HK-2 (cell line): ENCODE measurements around the gene SPAG5.

Experiments
- DNase-seq: peaks from one replicate; pipeline ENCODE4 v3.0.0-alpha.2; 2018; ENCODE audit not compliant: unreplicated experiment

The SPAG5 gene

GRCh38 chr17:28547096-28547622 is 51.7 kb downstream of the SPAG5 start:
- no peak for DNase-seq

DNA sequence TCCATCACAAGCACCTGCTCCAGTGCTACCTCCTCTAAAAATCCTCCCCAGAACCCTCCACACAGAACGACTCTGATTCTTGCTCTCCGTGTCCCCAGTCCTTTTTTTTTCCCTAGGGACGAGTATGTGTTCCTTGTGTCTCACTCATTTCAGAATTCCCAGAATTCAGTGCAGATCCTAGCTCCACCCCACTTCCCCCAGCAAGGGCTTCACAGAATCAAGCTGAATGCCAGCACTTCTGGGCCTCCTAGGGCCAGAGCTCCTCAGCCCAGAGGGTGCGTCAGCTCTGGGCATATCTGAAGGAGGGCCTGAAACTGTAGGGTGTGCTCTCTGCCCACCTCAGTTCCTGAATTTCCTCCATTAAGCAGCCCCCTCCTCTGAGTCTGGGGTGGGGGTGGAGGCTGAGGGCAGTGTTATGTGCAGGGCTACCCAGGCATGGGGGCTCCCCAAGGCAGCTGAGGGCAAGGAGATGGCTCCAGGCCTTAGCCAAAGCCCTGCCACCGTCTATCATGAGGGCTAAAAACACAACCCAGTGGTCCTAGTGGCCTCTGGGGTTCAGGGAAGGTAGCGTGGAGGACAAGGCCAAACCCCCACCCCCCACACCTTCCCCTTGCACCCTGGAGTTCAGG is 52.9 kb downstream of the SPAG5 start:
- no peak for DNase-seq

GRCh38 chr17:28545141-28545503 is 53.7 kb downstream of the SPAG5 start:
- no peak for DNase-seq

GRCh38 chr17:28544402-28545140 is 54.3 kb downstream of the SPAG5 start:
- DNase-seq, result no peak

- no peak for DNase-seq
Measured at GRCh38 chr17:28541439-28541838, 57.4 kb downstream of the SPAG5 start.

DNA sequence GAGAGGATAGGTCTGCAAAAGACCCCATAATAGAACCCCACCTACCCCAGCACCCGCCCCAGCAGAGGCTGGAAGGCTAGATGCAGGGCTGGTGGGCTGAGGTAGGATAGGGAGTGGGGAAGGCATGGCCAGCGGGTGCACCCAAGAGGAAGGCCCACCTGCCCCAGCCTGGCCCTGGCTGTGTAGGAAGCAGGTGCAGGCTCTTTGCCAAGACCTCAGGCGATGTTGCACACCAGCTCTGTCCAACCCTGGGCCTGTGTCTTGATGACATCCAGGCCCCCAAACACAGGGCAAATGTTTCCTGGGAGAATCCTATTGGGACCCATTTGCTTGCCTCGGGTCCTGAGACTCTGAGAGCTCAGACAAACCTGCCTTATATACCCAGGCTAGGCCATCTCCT is 58.6 kb downstream of the SPAG5 start:
- DNase-seq, result no peak

DNA sequence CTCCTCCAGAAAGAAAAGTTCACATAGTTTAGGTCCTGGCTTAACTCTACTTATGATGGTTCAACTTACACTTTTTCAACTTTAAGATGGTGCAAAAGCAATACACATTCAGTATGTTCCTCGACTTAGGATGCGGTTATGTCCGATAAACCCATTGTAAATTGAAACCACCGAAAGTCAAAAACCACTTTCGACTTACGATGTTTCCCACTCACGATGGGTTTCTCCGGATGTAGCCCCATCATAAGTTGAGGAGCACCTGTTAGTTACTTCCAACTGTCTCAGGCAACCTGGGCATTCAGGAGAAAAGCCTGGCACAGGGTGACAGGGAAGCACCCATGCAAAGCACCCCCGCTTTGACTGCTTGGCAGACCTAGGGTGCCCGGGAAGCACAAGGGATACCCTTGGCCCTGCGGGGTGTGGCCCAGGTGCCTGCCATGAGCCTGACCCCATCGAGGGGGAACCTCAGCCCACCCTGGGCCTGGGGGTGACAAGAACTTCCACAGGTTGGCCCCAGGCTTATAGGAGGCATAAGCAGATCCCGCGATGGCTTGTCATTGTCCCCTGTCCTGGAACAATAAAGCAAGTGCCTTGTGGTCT is 60.4 kb downstream of the SPAG5 start:
- no peak for DNase-seq

DNA sequence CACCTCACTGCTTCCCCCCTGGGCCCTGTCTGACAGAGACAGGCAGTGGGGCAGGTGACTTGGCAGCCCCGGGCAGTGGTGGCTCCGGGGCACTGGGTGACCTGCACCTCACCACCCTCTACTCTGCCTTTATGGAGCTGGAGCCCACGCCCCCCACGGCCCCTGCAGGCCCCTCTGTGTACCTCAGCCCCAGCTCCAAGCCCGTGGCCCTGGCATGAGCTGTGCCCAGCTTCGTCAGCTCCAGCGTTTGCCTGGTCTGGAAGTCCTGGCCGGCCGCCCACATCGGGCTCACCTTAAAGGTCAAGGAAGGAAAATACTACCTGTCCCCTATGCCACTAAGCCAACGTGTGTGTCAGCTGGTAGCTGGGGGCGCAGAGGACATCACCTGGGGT is 61.6 kb downstream of the SPAG5 start:
- DNase-seq, result no peak

DNA sequence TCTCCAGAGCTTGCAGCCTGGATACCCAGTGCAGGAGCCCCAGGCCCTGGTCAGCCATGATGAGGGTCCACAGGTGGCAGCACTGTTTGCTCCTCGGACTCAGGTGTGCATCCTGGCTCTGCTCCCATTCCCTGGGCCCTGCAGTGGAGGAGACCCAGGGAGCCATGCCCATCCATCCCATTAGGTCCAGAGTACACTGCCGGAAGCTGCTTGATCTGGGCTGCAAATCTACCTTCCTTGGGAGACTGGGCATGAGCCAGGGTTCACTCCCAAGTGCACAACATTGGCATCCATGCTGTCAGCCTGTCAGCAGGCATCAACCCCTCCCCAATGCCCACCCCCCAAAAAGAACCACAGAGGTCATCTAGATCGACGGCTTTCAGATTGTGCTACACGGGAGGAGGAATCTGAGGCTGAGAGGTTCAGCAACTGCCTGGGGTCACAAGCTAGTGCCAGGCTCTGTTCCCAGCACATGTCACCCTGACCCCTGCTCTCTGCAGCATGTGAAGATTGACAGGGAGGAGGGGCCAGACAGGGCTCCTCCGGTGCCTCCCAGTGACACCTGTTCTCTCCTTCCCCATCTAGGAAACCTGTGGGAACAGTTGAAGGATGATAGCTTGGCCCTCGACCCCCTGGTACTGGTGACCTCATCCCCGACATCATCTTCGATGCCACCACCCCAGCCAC is 62.1 kb downstream of the SPAG5 start:
- DNase-seq, result no peak

- DNase-seq, result no peak
Measured at GRCh38 chr17:28534740-28535375, 64.0 kb downstream of the SPAG5 start.

- DNase-seq, result no peak
Measured at GRCh38 chr17:28533091-28533807, 65.6 kb downstream of the SPAG5 start.

DNA sequence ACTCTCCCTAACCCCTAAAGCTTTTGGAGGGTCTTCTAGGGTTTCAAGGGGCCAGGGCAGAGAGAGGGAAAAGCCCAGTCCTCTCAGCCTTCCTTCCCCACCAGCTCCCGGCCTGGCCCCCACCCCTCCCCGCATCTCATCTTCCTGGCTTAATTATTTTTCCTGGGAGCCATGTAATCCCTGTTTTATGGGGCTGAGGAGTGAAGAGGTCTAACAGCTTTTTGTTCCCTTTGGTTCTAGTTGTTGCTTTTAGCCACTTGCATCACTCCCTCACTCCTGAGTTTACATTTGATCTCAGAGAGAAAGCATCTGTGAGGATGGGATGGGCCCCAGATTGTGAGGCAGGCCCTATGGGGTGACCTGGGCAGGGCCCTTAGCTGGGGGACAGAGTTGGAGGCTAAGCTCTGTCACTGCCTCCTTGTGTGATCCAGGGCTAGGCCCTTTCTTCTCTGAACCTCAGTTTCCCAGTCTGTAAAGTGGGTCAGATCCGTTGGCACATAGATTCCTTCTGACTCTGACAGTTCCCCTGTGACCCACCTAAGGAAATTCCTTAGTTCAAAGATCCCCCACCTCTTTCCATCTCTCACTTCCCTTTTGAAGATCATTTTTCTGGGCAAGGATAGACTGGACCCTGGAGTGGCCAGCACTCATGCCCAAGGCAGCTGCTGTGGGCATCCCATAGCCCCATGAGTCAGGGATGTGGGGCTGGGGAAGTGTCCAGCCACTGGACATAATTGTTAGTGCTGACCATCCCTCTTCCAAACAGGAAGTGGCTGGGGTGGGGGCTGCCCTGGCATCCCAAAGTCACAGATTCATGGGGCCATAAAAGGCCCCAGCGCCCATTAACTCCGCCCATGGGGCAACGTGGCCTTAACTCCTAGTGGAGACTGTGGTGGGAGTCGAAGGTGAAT is 66.5 kb downstream of the SPAG5 start:
- no peak for DNase-seq

DNA sequence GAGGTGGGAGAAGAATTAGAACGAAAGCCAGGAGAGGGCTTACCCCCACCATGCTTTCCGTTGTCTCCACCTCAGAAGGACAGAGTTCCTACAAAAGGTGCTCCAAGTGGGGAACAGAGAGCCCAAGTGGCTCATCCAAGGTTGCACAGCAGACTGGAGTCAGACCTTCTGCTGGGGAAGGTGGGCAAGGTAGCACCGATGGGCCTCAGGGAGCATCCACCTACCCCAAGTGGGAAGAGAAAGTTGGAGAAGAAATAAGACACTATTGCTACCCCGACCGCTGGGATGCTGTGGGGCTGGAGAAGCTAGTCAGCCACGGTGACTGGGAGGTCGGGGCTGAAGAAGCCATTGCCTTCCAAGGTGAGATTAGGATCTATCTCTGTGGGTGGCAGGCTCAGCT is 67.9 kb downstream of the SPAG5 start:
- no peak for DNase-seq

DNA sequence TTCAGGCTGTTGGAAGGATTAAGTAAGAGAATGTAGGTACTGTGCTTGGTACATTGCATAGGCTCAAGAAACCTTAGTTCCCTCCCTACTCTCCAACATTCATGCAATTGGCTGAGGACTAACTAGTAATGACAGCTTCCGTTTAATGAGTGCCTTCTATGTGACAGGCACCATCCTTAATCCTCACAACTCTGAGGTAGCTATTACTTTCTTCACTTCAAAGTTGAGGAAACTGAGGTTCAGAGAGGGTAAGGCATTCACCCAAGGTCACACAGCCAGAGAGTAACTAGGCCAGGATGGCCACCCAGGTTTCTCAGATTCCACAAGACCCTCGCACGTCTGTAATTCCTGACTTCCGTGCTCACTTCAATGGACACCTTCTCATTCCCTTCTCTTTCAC is 68.6 kb downstream of the SPAG5 start:
- DNase-seq, result no peak

GRCh38 chr17:28529013-28529400 is 69.8 kb downstream of the SPAG5 start:
- no peak for DNase-seq

GRCh38 chr17:28528327-28529012 is 70.4 kb downstream of the SPAG5 start:
- DNase-seq, result no peak

DNA sequence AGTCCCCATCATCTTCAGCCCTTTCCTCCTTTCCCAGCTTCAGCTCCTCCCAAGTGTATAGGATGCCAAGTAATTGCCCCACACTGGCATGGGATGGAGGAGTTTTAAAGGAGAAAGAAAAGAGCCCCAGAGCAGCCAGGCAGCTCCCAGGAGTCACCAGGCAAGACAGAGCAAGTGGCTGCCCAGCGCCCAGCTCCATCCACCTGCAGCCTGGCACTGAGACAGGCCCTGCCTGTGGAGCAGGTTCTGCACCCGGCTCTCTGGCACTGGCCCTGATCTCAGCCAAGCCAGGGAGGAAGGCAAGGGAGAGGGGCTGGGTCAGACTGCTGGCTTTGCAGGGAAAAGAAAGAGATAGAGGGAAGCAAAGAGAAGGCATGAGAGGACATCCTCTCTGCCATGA is 71.0 kb downstream of the SPAG5 start:
- no peak for DNase-seq
